ENCODE results near the gene PPP2R5D.

GRCh38 chr6:43021270-43022047, 37.1 kb downstream of the PPP2R5D start, which contains the start of gene RRP36:
- TF ChIP-seq, protein P1, sequence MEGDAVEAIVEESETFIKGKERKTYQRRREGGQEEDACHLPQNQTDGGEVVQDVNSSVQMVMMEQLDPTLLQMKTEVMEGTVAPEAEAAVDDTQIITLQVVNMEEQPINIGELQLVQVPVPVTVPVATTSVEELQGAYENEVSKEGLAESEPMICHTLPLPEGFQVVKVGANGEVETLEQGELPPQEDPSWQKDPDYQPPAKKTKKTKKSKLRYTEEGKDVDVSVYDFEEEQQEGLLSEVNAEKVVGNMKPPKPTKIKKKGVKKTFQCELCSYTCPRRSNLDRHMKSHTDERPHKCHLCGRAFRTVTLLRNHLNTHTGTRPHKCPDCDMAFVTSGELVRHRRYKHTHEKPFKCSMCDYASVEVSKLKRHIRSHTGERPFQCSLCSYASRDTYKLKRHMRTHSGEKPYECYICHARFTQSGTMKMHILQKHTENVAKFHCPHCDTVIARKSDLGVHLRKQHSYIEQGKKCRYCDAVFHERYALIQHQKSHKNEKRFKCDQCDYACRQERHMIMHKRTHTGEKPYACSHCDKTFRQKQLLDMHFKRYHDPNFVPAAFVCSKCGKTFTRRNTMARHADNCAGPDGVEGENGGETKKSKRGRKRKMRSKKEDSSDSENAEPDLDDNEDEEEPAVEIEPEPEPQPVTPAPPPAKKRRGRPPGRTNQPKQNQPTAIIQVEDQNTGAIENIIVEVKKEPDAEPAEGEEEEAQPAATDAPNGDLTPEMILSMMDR (IDR thresholded peaks at IDR 0.05), result no peak
- TF ChIP-seq POLR2A (IDR thresholded peaks at IDR 0.05) (peak; percentile 40), POLR2AphosphoS5 (IDR thresholded peaks at IDR 0.05) (peak; percentile 30 to 67 (median 61)), EP300 (IDR thresholded peaks at IDR 0.05; ENCODE audit: low read depth) (no peak)
